GM19351 (cell line): ENCODE data around the gene MORN4.
A peak's percentile ranks its signal among the peaks of the same experiment; 100 is the strongest.

Source experiments
- ATAC-seq: cut with Tn5 transposase; IDR thresholded peaks from one replicate; pipeline ENCODE4 v1.9.1; 2021; ENCODE audit warnings: mild to moderate bottlenecking, moderate library complexity; ENCODE audit not compliant: unreplicated experiment

The MORN4 gene

GRCh38 chr10:97575127-97575668 lies 58.1 kb downstream of the MORN4 start:
- ATAC-seq: no peak

- no peak for ATAC-seq
Measured at GRCh38 chr10:97574374-97575126, 58.8 kb downstream of the MORN4 start.

GRCh38 chr10:97573672-97574071 lies 59.6 kb downstream of the MORN4 start:
- ATAC-seq: no peak

DNA sequence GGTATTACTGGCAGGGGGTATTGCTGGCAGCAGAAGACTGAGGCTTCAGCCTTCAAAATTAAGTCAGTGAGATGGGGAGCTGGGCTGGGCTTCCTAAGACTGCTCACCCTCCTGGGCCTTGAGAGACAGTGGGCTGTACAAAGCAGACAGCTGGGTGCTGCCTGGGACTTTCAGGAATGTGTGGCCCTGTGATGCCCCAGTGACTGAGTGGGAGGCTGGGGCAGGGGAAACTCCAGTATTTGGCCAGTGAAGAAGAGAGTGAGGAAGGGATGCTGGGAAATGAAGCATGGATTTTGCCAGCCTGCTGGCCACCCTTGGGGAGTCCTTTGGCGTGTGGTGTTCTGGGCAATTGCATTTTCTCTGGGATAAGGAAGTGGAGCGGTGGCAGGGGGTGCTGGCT lies 60.3 kb downstream of the MORN4 start:
- ATAC-seq: no peak

DNA sequence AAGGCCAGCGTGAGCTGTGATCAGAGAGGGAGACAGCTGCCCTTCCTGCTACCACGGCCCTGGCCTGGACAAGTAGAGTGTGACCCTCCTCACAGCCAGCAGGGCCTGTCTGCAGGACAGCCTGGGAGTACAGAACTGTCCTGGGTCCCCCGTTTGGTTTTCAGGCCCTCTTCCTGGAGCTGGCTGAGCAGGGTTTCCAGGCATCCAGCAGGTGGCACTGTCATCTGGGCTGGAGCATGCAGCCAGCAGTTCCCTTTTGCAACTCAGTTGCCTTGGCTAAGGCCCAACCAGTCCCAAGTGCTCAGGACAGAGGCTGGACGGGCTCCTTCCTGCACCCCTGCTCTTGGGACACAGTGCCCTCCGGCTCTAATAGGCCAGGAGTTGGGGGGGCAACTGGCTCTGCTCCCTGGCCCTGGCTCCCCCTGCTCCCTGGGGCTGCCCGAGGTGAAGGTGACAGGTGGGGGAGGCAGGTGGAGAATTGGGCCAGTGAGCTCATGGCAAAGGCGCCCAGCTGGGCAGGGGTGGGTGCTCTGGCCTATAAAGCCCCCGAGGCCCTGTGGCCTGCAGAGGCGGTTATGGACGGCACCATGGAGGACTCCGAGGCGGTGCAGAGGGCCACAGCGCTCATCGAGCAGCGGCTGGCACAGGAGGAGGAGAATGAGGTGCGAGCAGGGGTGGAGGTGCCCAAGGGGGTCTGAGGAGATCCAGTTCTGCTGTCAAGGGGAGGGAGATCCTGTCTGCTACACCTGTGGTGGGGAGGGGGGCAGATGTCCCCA lies 60.9 kb downstream of the MORN4 start, which contains the start of gene ANKRD2:
Gene ANKRD2, plus strand, starts transcription at position 566 of the 776 bp plus-strand sequence. Its CDS starts 10 bp downstream, at position 576.
- ATAC-seq: peak; percentile 77

- no peak for ATAC-seq
Measured at GRCh38 chr10:97571622-97572021, 61.7 kb downstream of the MORN4 start.

- ATAC-seq: no peak
Measured at GRCh38 chr10:97570789-97571471, 62.4 kb downstream of the MORN4 start.

- no peak for ATAC-seq
Measured at GRCh38 chr10:97570146-97570788, 63.0 kb downstream of the MORN4 start.

DNA sequence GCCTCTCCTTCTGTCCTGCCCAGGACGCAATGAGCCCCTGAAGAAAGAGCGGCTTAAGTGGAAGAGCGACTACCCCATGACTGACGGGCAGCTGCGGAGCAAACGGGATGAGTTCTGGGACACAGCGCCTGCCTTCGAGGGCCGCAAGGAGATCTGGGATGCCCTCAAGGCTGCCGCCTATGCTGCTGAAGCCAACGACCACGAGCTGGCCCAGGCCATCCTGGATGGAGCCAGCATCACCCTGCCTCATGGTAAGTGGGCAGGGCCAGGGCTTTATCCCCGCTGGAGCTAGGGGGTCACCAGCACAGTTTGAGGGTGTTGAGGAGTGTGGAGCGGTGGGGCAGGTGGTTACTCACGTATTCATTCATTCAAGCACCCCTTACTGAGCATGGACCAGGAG lies 65.4 kb downstream of the MORN4 start:
- ATAC-seq: no peak

GRCh38 chr10:97566336-97566996 lies 66.8 kb downstream of the MORN4 start:
- ATAC-seq: no peak

- no peak for ATAC-seq
Measured at GRCh38 chr10:97564776-97565175, 68.5 kb downstream of the MORN4 start.
